Heart left ventricle (tissue), 13 donors: ENCODE measurements around the gene KNDC1.

Source experiments
- POLR2A ChIP-seq, 2 donors: fragments of 450-650 bp; IDR thresholded peaks; one replicate each; pipeline ENCODE4 v1.6.1; 2017; ENCODE audit warnings: antibody characterized with exemption in 2 of 2, mild to moderate bottlenecking in 2 of 2, moderate library complexity in 2 of 2
- TF ChIP-seq, protein P1 (sequence below), 12 donors: fragments of 200-600 bp; sonication (generic) in 4 of 12; IDR thresholded peaks; one replicate each; pipeline versions ENCODE4 v1.5.0 to v1.8.0; 2018 to 2022; ENCODE audit warnings: antibody characterized with exemption in 12 of 12, mild to moderate bottlenecking in 5 of 12
- donor health status: ischemic (EF 13 %, LVEDD 7.1; RV severe dilation, severe dysfunction).
- donor health status: DM: no; HTN: yes; CAD: no.
- donor health status: DM: no; HTN: no; CAD: no.
- donor health status: ischemic (EF 25% LVEDD 6.9; RV normal size, moderate dysfunction).
- donor health status: ischemic (EF 25% LVEDD 5.7; RV mildly dilated, moderate dysfunction).
- donor health status: ischemic (EF 35%, LVEDD 5.7; RV mildly dilated, moderate dysfunction).
- donor health status: nonischemic (EF 11% LVEDD 7.7; RV severe dilation, severe dysfunction).
- donor health status: DM: yes; HTN: yes; CAD: no.
- donor health status: PGD.
- donor health status: ischemic (EF 29% LVEDD 5.4; RV normal size, mild dysfunction).
- donor health status: nonischemic (EF 23%, LVEDD 6.1; RV moderate dilation, normal function).

DNA sequence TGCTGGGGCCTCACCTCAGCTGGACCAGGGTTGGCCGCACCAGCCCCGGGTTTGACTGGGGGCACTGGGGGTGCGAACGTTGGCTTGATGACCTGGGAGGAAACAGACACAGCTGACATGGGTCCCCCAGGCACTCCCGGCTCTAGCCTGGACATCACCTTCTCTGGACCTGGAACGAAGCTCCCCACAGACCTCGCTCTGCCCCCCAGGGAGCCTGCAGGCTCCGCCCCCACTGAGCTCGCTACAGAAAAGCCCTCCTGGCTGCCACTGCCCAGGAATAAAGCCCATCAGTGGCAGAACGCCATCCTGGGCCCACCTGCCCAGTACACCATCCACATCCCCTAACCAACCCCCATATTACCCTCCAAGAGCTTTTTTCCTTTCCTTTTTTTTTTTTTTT, 103.7 kb downstream of the KNDC1 start:
- TF ChIP-seq POLR2A (IDR thresholded peaks at IDR 0.05), result no peak
- TF ChIP-seq, protein P1, sequence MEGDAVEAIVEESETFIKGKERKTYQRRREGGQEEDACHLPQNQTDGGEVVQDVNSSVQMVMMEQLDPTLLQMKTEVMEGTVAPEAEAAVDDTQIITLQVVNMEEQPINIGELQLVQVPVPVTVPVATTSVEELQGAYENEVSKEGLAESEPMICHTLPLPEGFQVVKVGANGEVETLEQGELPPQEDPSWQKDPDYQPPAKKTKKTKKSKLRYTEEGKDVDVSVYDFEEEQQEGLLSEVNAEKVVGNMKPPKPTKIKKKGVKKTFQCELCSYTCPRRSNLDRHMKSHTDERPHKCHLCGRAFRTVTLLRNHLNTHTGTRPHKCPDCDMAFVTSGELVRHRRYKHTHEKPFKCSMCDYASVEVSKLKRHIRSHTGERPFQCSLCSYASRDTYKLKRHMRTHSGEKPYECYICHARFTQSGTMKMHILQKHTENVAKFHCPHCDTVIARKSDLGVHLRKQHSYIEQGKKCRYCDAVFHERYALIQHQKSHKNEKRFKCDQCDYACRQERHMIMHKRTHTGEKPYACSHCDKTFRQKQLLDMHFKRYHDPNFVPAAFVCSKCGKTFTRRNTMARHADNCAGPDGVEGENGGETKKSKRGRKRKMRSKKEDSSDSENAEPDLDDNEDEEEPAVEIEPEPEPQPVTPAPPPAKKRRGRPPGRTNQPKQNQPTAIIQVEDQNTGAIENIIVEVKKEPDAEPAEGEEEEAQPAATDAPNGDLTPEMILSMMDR (IDR thresholded peaks at IDR 0.05), result no peak
